RWPE1 (cell line): ENCODE data around the gene CXorf65.

Experiments
- CTCF ChIA-PET: fragments of 350-600 bp; sonication (Branson Sonifier 250); formaldehyde crosslinking; extraction: SDS; loops from one replicate; lab custom pipeline; 2021; lab: Yijun Ruan, JAX
- POLR2A ChIA-PET: fragments of 400-600 bp; formaldehyde crosslinking; extraction: SDS; loops from one replicate; lab custom pipeline; 2020; ENCODE audit warnings: antibody characterized with exemption; ENCODE audit not compliant: low non-redundant PET; lab: Yijun Ruan, JAX
- DNase-seq: peaks from one replicate; pipeline ENCODE4 v3.0.0; 2012; ENCODE audit warnings: low spot score
- H3K27ac ChIP-seq: fragments of 450-650 bp; 2 replicates; pipeline ENCODE4 v1.5.1; 2017
- TF ChIP-seq, protein P1 (sequence below): fragments of 450-650 bp; conservative IDR thresholded peaks from 2 replicates; pipeline ENCODE4 v1.5.1; 2017; ENCODE audit warnings: low read depth, mild to moderate bottlenecking

CXorf65 gene

DNA sequence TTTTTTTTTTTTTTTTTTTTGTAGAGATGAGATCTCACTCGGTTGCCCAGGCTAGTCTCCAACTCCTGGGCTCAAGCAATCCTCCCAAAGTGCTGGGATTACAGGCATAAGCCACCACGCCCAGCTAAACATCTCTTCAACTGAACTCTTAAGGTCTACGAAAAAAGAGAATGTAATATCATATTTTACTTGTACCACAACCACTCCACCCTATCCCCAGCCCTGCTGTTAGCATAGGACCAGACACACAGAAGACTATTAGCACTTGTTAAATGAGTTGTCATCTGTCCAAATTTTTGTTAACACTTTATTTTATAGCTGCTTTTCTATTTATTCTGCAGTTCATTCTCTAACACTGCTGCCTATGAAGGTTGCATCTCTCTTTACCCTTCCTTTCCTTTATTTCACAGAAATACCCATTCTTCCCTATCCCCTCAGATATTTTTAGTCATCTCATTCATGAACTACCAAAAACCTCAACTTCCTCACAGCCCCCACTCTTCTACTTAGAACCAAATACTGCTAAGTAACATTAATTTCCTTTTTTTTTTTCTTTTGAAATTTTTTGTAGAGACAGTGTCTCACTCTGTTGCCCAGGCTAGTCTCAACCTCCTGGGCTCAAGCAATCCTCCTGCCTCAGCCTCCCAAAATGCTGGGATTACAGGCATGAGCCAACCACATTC, 48.6 kb downstream of the CXorf65 start:
- no peak overlapping the region for H3K27ac ChIP-seq
- TF ChIP-seq, protein P1, sequence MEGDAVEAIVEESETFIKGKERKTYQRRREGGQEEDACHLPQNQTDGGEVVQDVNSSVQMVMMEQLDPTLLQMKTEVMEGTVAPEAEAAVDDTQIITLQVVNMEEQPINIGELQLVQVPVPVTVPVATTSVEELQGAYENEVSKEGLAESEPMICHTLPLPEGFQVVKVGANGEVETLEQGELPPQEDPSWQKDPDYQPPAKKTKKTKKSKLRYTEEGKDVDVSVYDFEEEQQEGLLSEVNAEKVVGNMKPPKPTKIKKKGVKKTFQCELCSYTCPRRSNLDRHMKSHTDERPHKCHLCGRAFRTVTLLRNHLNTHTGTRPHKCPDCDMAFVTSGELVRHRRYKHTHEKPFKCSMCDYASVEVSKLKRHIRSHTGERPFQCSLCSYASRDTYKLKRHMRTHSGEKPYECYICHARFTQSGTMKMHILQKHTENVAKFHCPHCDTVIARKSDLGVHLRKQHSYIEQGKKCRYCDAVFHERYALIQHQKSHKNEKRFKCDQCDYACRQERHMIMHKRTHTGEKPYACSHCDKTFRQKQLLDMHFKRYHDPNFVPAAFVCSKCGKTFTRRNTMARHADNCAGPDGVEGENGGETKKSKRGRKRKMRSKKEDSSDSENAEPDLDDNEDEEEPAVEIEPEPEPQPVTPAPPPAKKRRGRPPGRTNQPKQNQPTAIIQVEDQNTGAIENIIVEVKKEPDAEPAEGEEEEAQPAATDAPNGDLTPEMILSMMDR: no peak
- ChIA-PET CTCF (no interaction called here), POLR2A (no interaction called here)
- no peak for DNase-seq

DNA sequence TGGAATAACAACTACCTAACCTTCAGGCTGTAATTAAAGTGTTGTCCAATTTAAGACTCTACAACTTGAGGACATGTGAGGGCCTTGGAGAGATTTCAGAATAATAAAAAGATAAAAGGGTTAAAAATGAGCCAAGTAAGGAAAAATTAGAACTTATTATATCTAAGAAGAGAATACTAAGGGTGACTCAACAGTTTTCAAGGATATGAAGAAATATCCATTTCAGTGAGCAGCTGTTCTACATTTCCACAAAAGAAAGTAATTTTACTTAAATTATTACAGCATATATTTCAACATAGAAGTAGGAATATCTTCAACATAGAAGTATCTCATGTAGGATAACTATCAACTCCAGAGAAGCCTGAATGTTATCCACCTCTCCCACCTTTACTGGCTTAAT, 49.7 kb downstream of the CXorf65 start:
- POLR2A ChIA-PET: no interaction called here
- DNase-seq: no peak
- no peak overlapping the region for H3K27ac ChIP-seq
- TF ChIP-seq, protein P1: no peak
- CTCF ChIA-PET: no interaction called here
